HG03103 (cell line): ENCODE data around the gene GPATCH3.
"Not testable (repeated sequence)": the region's sequence is repeated elsewhere in the genome, so short reads cannot be mapped to it uniquely, and the experiment has no call there.

Experiments used
- ATAC-seq: cut with Tn5 transposase; IDR thresholded peaks from one replicate; pipeline ENCODE4 v1.9.1; 2021; ENCODE audit warnings: low read depth; ENCODE audit not compliant: unreplicated experiment

GPATCH3 gene

GRCh38 chr1:26913754-26914619, 13.7 kb upstream of the GPATCH3 start, which contains the start of gene NR0B2:
Gene NR0B2, minus strand, starts transcription at chr1:26913975. Its CDS starts 35 bp downstream, at chr1:26913940.
- no peak for ATAC-seq

GRCh38 chr1:26913389-26913753, 13.1 kb upstream of the GPATCH3 start:
- no peak for ATAC-seq

- ATAC-seq, result no peak
These were observed 11.9 kb upstream of the GPATCH3 start for GRCh38 chr1:26912147-26912490.

GRCh38 chr1:26911399-26912146, 11.3 kb upstream of the GPATCH3 start:
- ATAC-seq, result no peak

- ATAC-seq, result no peak
These were observed 10.3 kb upstream of the GPATCH3 start for GRCh38 chr1:26910343-26911160.

- ATAC-seq, result no peak
These were observed 9.7 kb upstream of the GPATCH3 start for GRCh38 chr1:26909951-26910342.

- ATAC-seq, result no peak
These were observed 7.0 kb upstream of the GPATCH3 start for GRCh38 chr1:26907071-26907917.

GRCh38 chr1:26900815-26901511, 696 bp upstream of the GPATCH3 start:
- ATAC-seq, result no peak

GRCh38 chr1:26897351-26897750, 2.9 kb downstream of the GPATCH3 start:
- ATAC-seq, result no peak

- no peak for ATAC-seq
These were observed 6.0 kb downstream of the GPATCH3 start for GRCh38 chr1:26894263-26894662.

GRCh38 chr1:26890467-26890796, 9.8 kb downstream of the GPATCH3 start:
- peak; percentile 30 for ATAC-seq

GRCh38 chr1:26889551-26890466, 10.5 kb downstream of the GPATCH3 start, which contains the start of gene GPN2:
Gene GPN2, minus strand, starts transcription at chr1:26890283. Its CDS starts 187 bp downstream, at chr1:26890096.
- ATAC-seq, result peak; percentile 80

- no peak for ATAC-seq
These were observed 12.0 kb downstream of the GPATCH3 start for GRCh38 chr1:26888231-26888630.

GRCh38 chr1:26887125-26887524, 13.1 kb downstream of the GPATCH3 start:
- ATAC-seq, result no peak

GRCh38 chr1:26882696-26883463, 17.4 kb downstream of the GPATCH3 start:
- no peak for ATAC-seq

GRCh38 chr1:26881611-26882010, 18.7 kb downstream of the GPATCH3 start:
- ATAC-seq, result not testable (repeated sequence)

GRCh38 chr1:26879793-26880192, 20.5 kb downstream of the GPATCH3 start:
- ATAC-seq, result no peak

- no peak for ATAC-seq
These were observed 22.9 kb downstream of the GPATCH3 start for GRCh38 chr1:26877326-26877725.
